AG04450 (cell line): ENCODE measurements around the gene VAMP5. TPM values are rescaled to one million over a fixed set of nuclear protein-coding genes. Genes with fewer than 3 reads are reported as not detected.

Source experiments
- CTCF ChIA-PET: fragments of 300-600, 350-600 bp; formaldehyde crosslinking; extraction: SDS; loops from one replicate; lab custom pipeline; 2022; ENCODE audit warnings: antibody characterized with exemption, inconsistent platforms; lab: Charles Lee
- POLR2A ChIA-PET: fragments of 350-600 bp; formaldehyde crosslinking; extraction: SDS; loops from one replicate; lab custom pipeline; 2021; ENCODE audit warnings: antibody characterized with exemption, inconsistent platforms; lab: Yijun Ruan, JAX
- DNase-seq: peaks from one replicate; pipeline ENCODE4 v3.0.0-alpha.2; 2011; ENCODE audit warnings: low read depth, low spot score
- H3K27ac ChIP-seq: one replicate; pipeline ENCODE4 v1.5.1; 2012; ENCODE audit warnings: low read depth, low read length, control low read depth
- H3K27me3 ChIP-seq: one replicate; pipeline ENCODE4 v1.6.0; 2012; ENCODE audit warnings: low read length; ENCODE audit not compliant: control insufficient read depth, insufficient read depth
- H3K4me3 ChIP-seq: 2 replicates; pipeline ENCODE4 v1.5.1; 2011; ENCODE audit warnings: mild to moderate bottlenecking, low read depth, low read length, control low read depth
- H3K9me3 ChIP-seq: 2 replicates; pipeline ENCODE4 v1.5.1; 2012; ENCODE audit warnings: low read length; ENCODE audit not compliant: control insufficient read depth, insufficient read depth
- CTCF ChIP-seq: IDR thresholded peaks from 2 replicates; pipeline ENCODE4 v1.5.1; 2011; ENCODE audit warnings: low read depth, low read length, control low read depth, inconsistent platforms
- polyA plus RNA-seq: library from polyadenylated mRNA; depleted of rRNA; stranded (reverse); fragments of >200 nt; gene quantifications from 2 replicates; pipeline ENCODE4 v1.2.3, GENCODE V29; 2011

VAMP5 gene
- polyA plus RNA-seq, 1 experiment: 100 TPM

- DNase-seq: no peak
- Histone ChIP-seq H3K9me3 (no peaks in the 10 kb centered on the region), H3K27me3 (no peaks in the 10 kb centered on the region), H3K27ac (no peak overlapping the region), H3K4me3 (no peak overlapping the region)
- TF ChIP-seq CTCF: no peak
- CTCF ChIA-PET: interaction anchor here (4.7 kb wide), 1 partner anchor 17 kb away, joined by 49 read pairs; no protein-coding TSS in a partner anchor
- POLR2A ChIA-PET: interaction anchor here (0.5 kb wide), 1 partner anchor 14 kb away, joined by 5 read pairs; no protein-coding TSS in a partner anchor
Measured at GRCh38 chr2:85619617-85620016, 35.4 kb downstream of the VAMP5 start.

GRCh38 chr2:85621338-85621737 is 37.1 kb downstream of the VAMP5 start:
- Histone ChIP-seq H3K4me3 (no peak overlapping the region), H3K27me3 (no peaks in the 10 kb centered on the region), H3K9me3 (no peaks in the 10 kb centered on the region), H3K27ac (no peak overlapping the region)
- DNase-seq: no peak
- TF ChIP-seq CTCF: no peak
- POLR2A ChIA-PET: interaction anchor here (0.6 to 0.7 kb wide), 2 partner anchors 10 to 151 kb away, joined by 3 read pairs; partner anchors contain the start of gene C2orf68
- CTCF ChIA-PET: interaction anchor here (1.5 to 4.7 kb wide), 2 partner anchors 15 to 27 kb away, joined by 3 to 49 read pairs; no protein-coding TSS in a partner anchor

- H3K4me3 ChIP-seq: no peak overlapping the region
- no peaks in the 10 kb centered on the region for H3K9me3 ChIP-seq
- CTCF ChIA-PET: interaction anchor here (0.7 kb wide), 1 partner anchor 103 kb away, joined by 3 read pairs; no protein-coding TSS in a partner anchor
- POLR2A ChIA-PET: no interaction called here
- H3K27me3 ChIP-seq: no peaks in the 10 kb centered on the region
- no peak overlapping the region for H3K27ac ChIP-seq
- no peak for DNase-seq
- TF ChIP-seq CTCF: no peak
Measured at GRCh38 chr2:85623991-85624390, 39.8 kb downstream of the VAMP5 start.

- Histone ChIP-seq H3K4me3 (no peak overlapping the region), H3K27ac (no peak overlapping the region), H3K9me3 (no peaks in the 10 kb centered on the region), H3K27me3 (no peaks in the 10 kb centered on the region)
- no peak for DNase-seq
- CTCF ChIA-PET: interaction anchor here (1.4 to 3.1 kb wide), 2 partner anchors 8 to 79 kb away, joined by 3 to 20 read pairs; no protein-coding TSS in a partner anchor
- TF ChIP-seq CTCF: no peak
- POLR2A ChIA-PET: interaction anchor here (0.7 to 0.9 kb wide), 2 partner anchors 12 to 27 kb away, joined by 3 to 9 read pairs; partner anchors contain the start of gene USP39
Measured at GRCh38 chr2:85628658-85629057, 44.4 kb downstream of the VAMP5 start.

GRCh38 chr2:85631316-85631715 is 47.1 kb downstream of the VAMP5 start:
- Histone ChIP-seq H3K9me3 (no peaks in the 10 kb centered on the region), H3K27ac (no peak overlapping the region), H3K27me3 (no peaks in the 10 kb centered on the region), H3K4me3 (no peak overlapping the region)
- ChIA-PET CTCF (interaction anchor here (0.6 to 1.3 kb wide), 2 partner anchors 17 kb away, joined by 3 to 6 read pairs; no protein-coding TSS in a partner anchor), POLR2A (interaction anchor here (0.7 kb wide), 1 partner anchor 213 kb away, joined by 11 read pairs; the partner anchor contains the start of gene SH2D6)
- no peak for DNase-seq
- no peak for TF ChIP-seq CTCF
